ENCODE results near the gene KRTAP9-4. TPM values are rescaled to one million over a fixed set of nuclear protein-coding genes. Genes with fewer than 3 reads are reported as not detected.
"Not testable (repeated sequence)": the region's sequence is repeated elsewhere in the genome, so short reads cannot be mapped to it uniquely, and the experiment has no call there.

The KRTAP9-4 gene
- total RNA-seq, 2 experiments from 2014 or later, result not detected

DNA sequence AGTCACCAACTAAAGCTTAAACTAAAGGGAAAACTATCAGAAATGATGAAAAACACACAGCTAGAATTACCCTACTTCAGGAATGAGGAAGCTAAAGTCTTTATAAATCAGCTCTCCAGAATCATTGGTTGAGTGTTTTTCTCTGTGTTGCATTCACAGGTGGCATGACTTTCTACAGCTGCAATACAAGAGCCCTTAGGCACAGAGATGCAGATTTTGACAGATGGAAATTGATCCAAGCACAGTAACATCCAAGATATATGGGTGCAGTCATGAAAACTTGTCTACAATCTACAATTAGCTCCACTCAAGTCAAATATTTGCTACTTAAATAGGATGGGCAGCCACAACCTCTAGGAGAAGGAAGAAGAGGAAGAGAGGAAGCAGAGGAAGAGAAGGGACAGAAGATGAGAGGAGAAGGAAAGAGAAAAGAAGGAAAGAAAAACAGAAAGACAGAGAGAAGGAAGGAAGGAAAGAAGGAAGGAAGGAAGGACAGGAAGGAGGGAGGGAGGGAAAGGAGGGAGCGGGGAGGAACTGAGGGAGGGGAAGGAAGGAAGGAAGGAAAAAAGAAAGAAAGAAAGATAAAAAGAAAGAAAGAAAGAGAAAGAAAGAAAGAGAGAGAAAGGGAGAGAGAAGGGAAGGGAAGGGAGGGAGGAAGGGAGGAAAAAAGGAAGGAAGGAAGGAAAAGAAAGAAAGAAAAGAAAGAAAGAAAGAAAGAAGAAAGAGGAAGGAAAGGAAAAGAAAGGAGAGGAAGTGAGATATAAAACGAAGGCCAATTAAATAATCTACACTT is 2.3 kb upstream of the KRTAP9-4 start:
- ATAC-seq (ENCODE audit: low read depth); H3K27me3 Mint-ChIP-seq; H3K27ac Mint-ChIP-seq; POLR2A ChIA-PET; H3K36me3 Mint-ChIP-seq; H3K4me3 Mint-ChIP-seq; DNase-seq; H3K4me1 Mint-ChIP-seq; H3K9me3 Mint-ChIP-seq: not testable (repeated sequence)

DNA sequence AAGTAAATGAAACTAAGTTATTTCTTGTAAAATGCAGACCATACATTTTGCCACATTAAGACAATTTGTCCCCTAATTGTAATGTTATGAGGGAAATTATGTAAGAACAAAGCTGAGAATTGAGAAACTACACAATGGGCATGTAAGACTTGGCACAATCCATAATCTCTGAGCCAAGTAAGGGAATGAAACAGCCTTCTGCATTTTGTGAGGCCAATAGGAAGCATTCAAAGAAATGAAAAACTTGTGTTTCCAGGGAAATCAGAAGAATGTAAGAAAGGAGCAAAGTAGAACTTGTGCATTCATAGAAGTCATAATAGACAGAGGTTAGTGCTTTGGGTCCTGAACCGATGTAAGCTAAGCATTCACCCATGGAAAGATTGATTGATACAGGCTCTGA is 1.8 kb downstream of the KRTAP9-4 start:
- Mint-ChIP-seq H3K9me3 (no peaks in the 10 kb centered on the region), H3K27me3 (peaks cover 14% of the 10 kb centered on the region), H3K4me1 (no peaks in the 10 kb centered on the region), H3K4me3 (no peak overlapping the region), H3K36me3 (no peaks in the 10 kb centered on the region), H3K27ac (no peak overlapping the region)
- POLR2A ChIA-PET, result no interaction called here
- DNase-seq (no peak), ATAC-seq (ENCODE audit: low read depth) (no peak)

DNA sequence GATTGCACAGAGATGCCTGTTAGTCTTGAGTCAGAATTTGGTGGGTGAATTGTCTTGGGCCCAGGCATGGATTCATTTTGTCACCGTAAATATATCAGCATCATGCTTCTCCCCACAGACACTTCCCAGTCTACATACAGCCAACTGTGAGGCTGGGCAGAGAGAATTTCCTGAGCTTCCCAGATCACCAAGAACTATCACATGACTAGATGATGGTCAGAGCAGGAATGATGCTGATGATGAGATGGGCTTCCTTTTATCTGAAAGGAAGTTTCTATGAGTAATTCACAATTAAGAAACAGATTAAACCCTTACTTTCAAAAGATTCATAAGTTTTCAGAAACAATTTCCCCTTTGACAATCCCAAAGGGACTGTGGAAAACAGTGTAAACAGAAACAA is 5.4 kb downstream of the KRTAP9-4 start:
- POLR2A ChIA-PET, result no interaction called here
- H3K27ac Mint-ChIP-seq, result no peak overlapping the region
- H3K9me3 Mint-ChIP-seq, result no peaks in the 10 kb centered on the region
- H3K4me1 Mint-ChIP-seq, result no peaks in the 10 kb centered on the region
- peaks cover 19% of the 10 kb centered on the region for H3K27me3 Mint-ChIP-seq
- DNase-seq (no peak), ATAC-seq (ENCODE audit: low read depth) (no peak)
- H3K36me3 Mint-ChIP-seq, result no peaks in the 10 kb centered on the region
- H3K4me3 Mint-ChIP-seq, result no peak overlapping the region

DNA sequence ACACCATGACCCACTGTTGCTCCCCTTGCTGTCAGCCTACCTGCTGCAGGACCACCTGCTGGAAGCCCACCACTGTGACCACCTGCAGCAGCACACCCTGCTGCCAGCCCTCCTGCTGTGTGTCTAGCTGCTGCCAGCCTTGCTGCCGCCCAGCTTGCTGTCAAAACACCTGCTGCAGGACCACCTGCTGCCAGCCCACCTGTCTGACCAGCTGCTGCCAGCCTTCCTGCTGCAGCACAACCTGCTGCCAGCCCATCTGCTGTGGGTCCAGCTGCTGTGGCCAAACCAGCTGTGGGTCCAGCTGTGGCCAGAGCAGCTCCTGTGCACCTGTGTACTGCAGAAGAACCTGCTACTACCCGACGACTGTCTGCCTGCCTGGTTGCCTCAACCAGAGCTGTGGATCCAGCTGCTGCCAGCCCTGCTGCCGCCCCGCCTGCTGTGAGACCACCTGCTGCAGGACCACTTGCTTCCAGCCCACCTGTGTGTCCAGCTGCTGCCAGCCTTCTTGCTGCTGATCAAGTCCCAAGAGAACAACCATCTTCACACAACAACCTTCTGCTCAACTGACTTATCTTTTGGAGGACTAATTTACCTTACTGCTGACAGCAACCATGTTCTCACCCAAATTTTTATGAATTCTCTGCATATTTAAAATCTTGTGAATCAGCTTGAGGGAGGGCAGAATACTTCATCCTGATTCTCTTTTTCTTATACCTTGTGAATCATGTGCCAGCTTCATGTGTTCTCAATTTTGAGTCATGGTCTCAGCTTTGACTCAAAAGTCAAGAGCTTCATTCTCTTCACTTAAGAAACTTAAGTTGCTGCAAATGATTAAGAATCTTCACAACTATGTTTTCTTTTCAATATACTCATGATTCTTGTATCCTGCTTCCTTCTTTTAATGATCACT is 6.1 kb downstream of the KRTAP9-4 start, which contains the start of gene KRTAP9-9:
Gene KRTAP9-9 (plus strand): TSS at position 4 of the 910 bp plus-strand sequence.
- H3K9me3 Mint-ChIP-seq; DNase-seq; H3K36me3 Mint-ChIP-seq; H3K4me1 Mint-ChIP-seq; H3K27ac Mint-ChIP-seq; POLR2A ChIA-PET; H3K4me3 Mint-ChIP-seq; ATAC-seq (ENCODE audit: low read depth): not testable (repeated sequence)
- H3K27me3 Mint-ChIP-seq, result peaks cover 16% of the 10 kb centered on the region

DNA sequence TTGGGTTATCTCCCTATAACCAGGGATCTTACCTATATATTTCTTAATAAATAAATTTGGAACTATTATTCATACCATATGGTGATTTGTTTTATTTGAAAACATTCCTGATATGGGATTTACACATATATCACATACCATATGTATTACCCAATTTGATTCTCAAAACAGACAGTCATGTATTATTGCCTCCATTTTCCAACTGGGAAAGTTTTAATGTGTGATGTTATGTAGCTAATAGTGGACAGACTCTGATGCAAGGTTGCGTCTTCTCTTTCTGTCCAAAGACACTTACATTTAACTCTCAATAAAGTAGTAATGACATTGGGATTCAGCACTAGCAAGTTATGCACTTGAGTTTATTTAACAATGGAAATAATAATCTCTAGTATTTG is 6.8 kb downstream of the KRTAP9-4 start:
- no peaks in the 10 kb centered on the region for H3K4me1 Mint-ChIP-seq
- ATAC-seq (ENCODE audit: low read depth), result no peak
- peaks cover 2% of the 10 kb centered on the region for H3K36me3 Mint-ChIP-seq
- no peak overlapping the region for H3K27ac Mint-ChIP-seq
- no peak overlapping the region for H3K4me3 Mint-ChIP-seq
- POLR2A ChIA-PET, result no interaction called here
- H3K9me3 Mint-ChIP-seq, result no peaks in the 10 kb centered on the region
- no peak for DNase-seq
- peaks cover 16% of the 10 kb centered on the region for H3K27me3 Mint-ChIP-seq

DNA sequence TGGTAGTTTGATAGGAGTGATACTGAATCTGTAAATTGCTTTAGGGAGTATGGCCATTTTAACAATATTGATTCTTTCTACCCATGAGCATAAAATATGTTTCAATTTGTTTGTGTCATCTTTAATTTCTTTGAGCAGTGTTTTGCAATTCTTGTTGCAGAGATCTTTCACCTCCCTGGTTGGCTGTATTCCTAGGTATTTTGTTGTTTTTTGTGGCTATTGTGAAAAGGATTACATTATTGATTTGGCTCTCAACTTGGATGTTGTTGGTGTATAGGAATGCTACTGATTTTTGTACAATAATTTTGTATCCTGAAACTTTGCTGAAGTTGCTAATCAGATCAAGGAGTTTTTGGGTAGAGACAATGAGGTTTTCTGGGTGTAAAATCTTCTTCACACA is 8.9 kb downstream of the KRTAP9-4 start:
- Mint-ChIP-seq H3K27me3 (peaks cover 16% of the 10 kb centered on the region), H3K9me3 (no peaks in the 10 kb centered on the region), H3K4me3 (no peak overlapping the region), H3K4me1 (no peaks in the 10 kb centered on the region), H3K36me3 (peaks cover 2% of the 10 kb centered on the region), H3K27ac (no peak overlapping the region)
- ATAC-seq (ENCODE audit: low read depth) (no peak), DNase-seq (no peak)
- POLR2A ChIA-PET, result no interaction called here

DNA sequence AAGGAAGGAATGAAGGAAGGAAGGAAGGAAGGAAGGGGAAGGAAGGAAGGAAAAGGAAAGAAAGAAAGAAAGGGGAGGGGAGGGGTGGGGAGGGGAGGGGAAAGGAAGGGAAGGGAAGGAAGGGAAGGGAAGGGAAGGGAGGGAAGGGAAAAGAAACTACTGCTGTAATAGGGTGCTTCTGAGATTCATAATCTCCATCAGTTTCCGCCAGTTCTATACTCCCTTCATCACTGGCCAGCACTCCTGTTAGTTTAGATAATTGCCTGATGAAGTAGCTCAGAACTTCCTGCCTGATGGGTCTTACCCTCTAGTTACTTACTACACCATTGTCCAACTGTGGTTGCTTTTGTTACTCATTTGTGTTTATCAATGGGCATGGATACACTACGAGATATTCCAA is 13.7 kb downstream of the KRTAP9-4 start:
- DNase-seq, result no peak
- ATAC-seq (ENCODE audit: low read depth), result no peak
- Mint-ChIP-seq H3K9me3 (no peaks in the 10 kb centered on the region), H3K36me3 (peaks cover 2% of the 10 kb centered on the region), H3K4me1 (no peaks in the 10 kb centered on the region), H3K4me3 (no peak overlapping the region), H3K27me3 (peaks cover 12% of the 10 kb centered on the region), H3K27ac (no peak overlapping the region)
- POLR2A ChIA-PET, result no interaction called here

DNA sequence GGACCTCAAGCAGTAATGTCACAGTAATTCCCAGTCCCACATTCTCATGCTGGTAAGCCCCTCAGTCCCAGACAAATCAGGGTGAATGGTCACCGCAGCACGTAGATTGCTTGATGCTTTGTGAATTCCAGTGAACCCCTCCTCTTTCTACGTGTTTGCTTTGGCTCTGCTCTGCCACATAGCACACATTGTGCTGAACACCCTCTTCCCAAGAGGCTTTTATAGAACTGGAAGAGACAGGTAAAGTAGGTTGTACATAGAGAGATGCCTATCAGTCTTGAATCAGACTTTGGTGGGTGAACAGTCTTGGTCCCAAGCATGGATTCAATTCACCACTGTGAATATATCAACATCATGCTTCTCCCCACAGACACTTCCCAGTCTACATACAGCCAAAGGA is 15.1 kb downstream of the KRTAP9-4 start:
- Mint-ChIP-seq H3K4me3 (no peak overlapping the region), H3K27ac (no peak overlapping the region), H3K36me3 (peaks cover 2% of the 10 kb centered on the region), H3K27me3 (peaks cover 8% of the 10 kb centered on the region), H3K4me1 (no peaks in the 10 kb centered on the region), H3K9me3 (no peaks in the 10 kb centered on the region)
- POLR2A ChIA-PET, result no interaction called here
- DNase-seq (no peak), ATAC-seq (ENCODE audit: low read depth) (no peak)

DNA sequence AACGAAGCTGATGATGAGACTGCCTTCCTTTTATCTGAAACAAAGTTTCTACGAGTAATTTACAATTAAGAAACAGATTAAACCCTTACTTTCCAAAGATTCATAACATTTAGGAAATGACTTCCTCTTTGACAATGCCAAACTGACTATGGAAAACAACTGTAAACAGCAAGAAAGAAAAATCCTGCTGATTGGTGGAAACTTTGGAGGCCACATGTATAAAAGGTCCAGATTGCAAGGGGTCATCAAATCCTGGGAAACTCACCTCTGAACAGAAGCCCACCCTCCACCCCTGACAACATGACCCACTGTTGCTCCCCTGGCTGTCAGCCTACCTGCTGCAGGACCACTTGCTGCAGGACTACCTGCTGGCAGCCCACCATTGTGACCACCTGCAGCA is 15.6 kb downstream of the KRTAP9-4 start, which contains the start of gene KRTAP9-6:
Gene KRTAP9-6 (plus strand): TSS at position 301 of the 400 bp plus-strand sequence. CDS start 0 bp downstream, at position 301.
- ATAC-seq (ENCODE audit: low read depth) (no peak), DNase-seq (no peak)
- POLR2A ChIA-PET, result no interaction called here
- H3K36me3 Mint-ChIP-seq, result peaks cover 2% of the 10 kb centered on the region
- no peaks in the 10 kb centered on the region for H3K4me1 Mint-ChIP-seq
- H3K27ac Mint-ChIP-seq, result no peak within 1 kb of the TSS
- H3K4me3 Mint-ChIP-seq, result no peak within 1 kb of the TSS
- H3K27me3 Mint-ChIP-seq, result peaks cover 8% of the 10 kb centered on the region
- H3K9me3 Mint-ChIP-seq, result no peaks in the 10 kb centered on the region

DNA sequence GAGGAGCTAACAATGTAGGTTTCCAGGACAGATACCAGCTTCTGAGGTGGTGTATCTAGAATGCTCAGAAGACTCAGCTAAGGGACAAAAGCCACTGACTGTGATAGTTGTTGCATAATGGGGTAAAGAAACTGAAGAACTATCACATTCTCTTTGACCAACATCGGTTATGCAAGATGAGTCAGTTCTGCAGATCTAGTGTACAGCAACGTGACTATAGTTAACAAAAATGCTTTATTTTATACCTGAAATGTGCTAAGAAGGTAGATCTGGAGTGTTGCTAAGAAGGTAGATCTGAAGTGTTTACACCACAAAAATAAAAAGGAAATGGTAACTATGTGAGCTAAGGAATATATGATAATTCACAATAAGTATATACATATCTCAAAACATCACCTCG is 18.2 kb downstream of the KRTAP9-4 start:
- DNase-seq (no peak), ATAC-seq (ENCODE audit: low read depth) (no peak)
- no peaks in the 10 kb centered on the region for H3K27me3 Mint-ChIP-seq
- POLR2A ChIA-PET, result no interaction called here
- no peak overlapping the region for H3K4me3 Mint-ChIP-seq
- no peaks in the 10 kb centered on the region for H3K36me3 Mint-ChIP-seq
- H3K27ac Mint-ChIP-seq, result no peak overlapping the region
- no peaks in the 10 kb centered on the region for H3K9me3 Mint-ChIP-seq
- no peaks in the 10 kb centered on the region for H3K4me1 Mint-ChIP-seq

DNA sequence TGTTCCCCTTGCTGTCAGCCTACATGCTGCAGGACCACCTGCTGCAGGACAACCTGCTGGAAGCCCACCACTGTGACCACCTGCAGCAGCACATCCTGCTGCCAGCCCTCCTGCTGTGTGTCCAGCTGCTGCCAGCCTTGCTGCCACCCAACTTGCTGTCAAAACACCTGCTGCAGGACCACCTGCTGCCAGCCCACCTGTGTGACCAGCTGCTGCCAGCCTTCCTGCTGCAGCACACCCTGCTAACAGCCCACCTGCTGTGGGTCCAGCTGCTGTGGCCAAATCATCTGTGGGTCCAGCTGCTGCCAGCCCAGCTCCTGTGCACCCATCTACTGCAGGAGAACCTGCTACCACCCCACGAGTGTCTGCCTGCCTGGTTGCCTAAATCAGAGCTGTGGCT is 21.8 kb downstream of the KRTAP9-4 start:
- DNase-seq; H3K27ac Mint-ChIP-seq; POLR2A ChIA-PET; H3K9me3 Mint-ChIP-seq; ATAC-seq (ENCODE audit: low read depth); H3K27me3 Mint-ChIP-seq; H3K4me1 Mint-ChIP-seq; H3K36me3 Mint-ChIP-seq; H3K4me3 Mint-ChIP-seq: not testable (repeated sequence)

DNA sequence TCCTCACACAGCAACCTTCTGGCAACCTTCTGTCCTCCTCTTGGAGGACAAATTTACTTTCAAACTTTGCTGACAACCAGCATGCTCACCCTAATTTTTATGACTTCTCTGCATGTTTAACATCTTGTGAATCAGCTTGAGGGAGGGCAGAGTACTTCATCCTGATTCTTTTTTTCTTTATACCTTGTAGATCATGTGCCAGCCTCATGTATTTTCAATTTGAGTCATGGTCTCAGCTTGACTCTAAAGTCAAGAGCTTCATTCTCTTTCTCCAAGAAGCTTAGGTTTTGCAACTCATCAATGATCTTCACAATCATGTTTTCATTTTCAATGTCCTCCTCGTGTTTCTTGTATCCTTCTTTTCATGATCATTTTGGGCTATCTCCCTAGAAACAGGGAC is 22.4 kb downstream of the KRTAP9-4 start:
- DNase-seq (no peak), ATAC-seq (ENCODE audit: low read depth) (no peak)
- Mint-ChIP-seq H3K9me3 (no peaks in the 10 kb centered on the region), H3K27ac (no peak overlapping the region), H3K4me3 (no peak overlapping the region), H3K36me3 (no peaks in the 10 kb centered on the region), H3K27me3 (peaks cover 10% of the 10 kb centered on the region), H3K4me1 (no peaks in the 10 kb centered on the region)
- POLR2A ChIA-PET, result no interaction called here

DNA sequence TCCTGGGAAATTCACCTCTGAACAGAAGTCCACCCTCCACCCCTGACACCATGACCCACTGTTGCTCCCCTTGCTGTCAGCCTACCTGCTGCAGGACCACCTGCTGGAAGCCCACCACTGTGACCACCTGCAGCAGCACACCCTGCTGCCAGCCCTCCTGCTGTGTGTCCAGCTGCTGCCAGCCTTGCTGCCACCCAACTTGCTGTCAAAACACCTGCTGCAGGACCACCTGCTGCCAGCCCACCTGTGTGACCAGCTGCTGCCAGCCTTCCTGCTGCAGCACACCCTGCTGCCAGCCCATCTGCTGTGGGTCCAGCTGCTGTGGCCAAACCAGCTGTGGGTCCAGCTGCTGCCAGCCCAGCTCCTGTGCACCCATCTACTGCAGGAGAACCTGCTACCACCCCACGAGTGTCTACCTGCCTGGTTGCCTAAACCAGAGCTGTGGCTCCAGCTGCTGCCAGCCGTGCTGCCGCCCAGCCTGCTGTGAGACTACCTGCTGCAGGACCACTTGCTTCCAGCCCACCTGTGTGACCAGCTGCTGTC is 26.2 kb downstream of the KRTAP9-4 start, which contains the start of gene KRTAP9-7:
Gene KRTAP9-7 (plus strand): TSS at position 51 of the 543 bp plus-strand sequence. CDS start 0 bp downstream, at position 51.
- H3K36me3 Mint-ChIP-seq; H3K4me1 Mint-ChIP-seq; DNase-seq; ATAC-seq (ENCODE audit: low read depth); H3K27me3 Mint-ChIP-seq; POLR2A ChIA-PET; H3K4me3 Mint-ChIP-seq; H3K9me3 Mint-ChIP-seq; H3K27ac Mint-ChIP-seq: not testable (repeated sequence)

Measured in activated naive CD8-positive, alpha-beta T cell treated with anti-CD3 and anti-CD28 coated beads, Interleukin-2, amount 10 ng/mL, durations not matched to agents 7 days and 5 days (primary cell).